Neural cell (in vitro differentiated cells): ENCODE measurements around the gene NDUFA11. TPM values are rescaled to one million over a fixed set of nuclear protein-coding genes. Genes with fewer than 3 reads are reported as not detected.

Experiments
- H2AFZ ChIP-seq: fragments of 200-600, 300-800 bp; sonication (generic), shearing (Covaris generic); 2 replicates; pipeline ENCODE4 v1.6.0; 2014; ENCODE audit warnings: low read depth, mild to moderate bottlenecking, antibody characterized with exemption, low read length, moderate library complexity
- H3F3A ChIP-seq: fragments of 200-600 bp; shearing (Covaris generic); 2 replicates; pipeline ENCODE4 v1.6.1; 2016; ENCODE audit warnings: mild to moderate bottlenecking, moderate library complexity, mixed read lengths, antibody characterized with exemption, low read length; ENCODE audit not compliant: insufficient read depth, poor library complexity, severe bottlenecking
- H3K27ac ChIP-seq: fragments of 200-600, 300-800 bp; sonication (generic), shearing (Covaris generic); 2 replicates; pipeline ENCODE4 v1.5.1; 2014; ENCODE audit warnings: mild to moderate bottlenecking, low read length, moderate library complexity
- H3K27me3 ChIP-seq: fragments of 300-800, 200-600 bp; sonication (generic), shearing (Covaris generic); 2 replicates; pipeline ENCODE4 v1.6.0; 2014; ENCODE audit warnings: mild to moderate bottlenecking, low read depth, low read length, moderate library complexity; ENCODE audit not compliant: insufficient read depth
- H3K36me3 ChIP-seq: fragments of 300-800, 200-600 bp; sonication (generic), shearing (Covaris generic); 2 replicates; pipeline ENCODE4 v1.5.1; 2014; ENCODE audit warnings: mild to moderate bottlenecking, antibody characterized with exemption, low read length, moderate library complexity; ENCODE audit not compliant: insufficient read depth
- H3K4me2 ChIP-seq: fragments of 300-800, 200-600 bp; sonication (generic), shearing (Covaris generic); 2 replicates; pipeline ENCODE4 v1.6.0; 2014; ENCODE audit warnings: mild to moderate bottlenecking, low read length
- H3K4me3 ChIP-seq: fragments of 300-800, 200-600 bp; sonication (generic), shearing (Covaris generic); 2 replicates; pipeline ENCODE4 v1.5.1; 2014; ENCODE audit warnings: mild to moderate bottlenecking, low read length, moderate library complexity
- H3K79me2 ChIP-seq: fragments of 200-600 bp; shearing (Covaris generic); replicated peaks from 2 replicates; pipeline ENCODE4 v1.6.0; 2014; ENCODE audit warnings: mild to moderate bottlenecking, low read length, moderate library complexity; ENCODE audit not compliant: insufficient read depth
- H3K9ac ChIP-seq: fragments of 300-800, 200-600 bp; sonication (generic), shearing (Covaris generic); 2 replicates; pipeline ENCODE4 v1.6.1; 2016; ENCODE audit warnings: mild to moderate bottlenecking, low read length, mixed read lengths
- H3K9me2 ChIP-seq: fragments of 200-600 bp; shearing (Covaris generic); 2 replicates; pipeline ENCODE4 v1.6.1; 2016; ENCODE audit warnings: mild to moderate bottlenecking, low read length, mixed read lengths; ENCODE audit not compliant: insufficient read depth
- H3K9me3 ChIP-seq: fragments of 200-600, 300-800 bp; sonication (generic), shearing (Covaris generic); 2 replicates; pipeline ENCODE4 v1.6.1; 2016; ENCODE audit warnings: mild to moderate bottlenecking, mixed run types, low read length, moderate library complexity, mixed read lengths
- H4K20me1 ChIP-seq: fragments of 200-600 bp; shearing (Covaris generic); 2 replicates; pipeline ENCODE4 v1.6.1; 2016; ENCODE audit warnings: mild to moderate bottlenecking, mixed run types; ENCODE audit not compliant: insufficient read depth
- CTCF ChIP-seq: fragments of 450-650 bp; IDR thresholded peaks from 2 replicates; pipeline ENCODE4 v1.5.1; 2014; ENCODE audit warnings: antibody characterized with exemption, mild to moderate bottlenecking, moderate library complexity; ENCODE audit not compliant: poor library complexity, severe bottlenecking
- EP300 ChIP-seq: fragments of 450-650 bp; conservative IDR thresholded peaks from 2 replicates; pipeline ENCODE4 v1.6.1; 2014; ENCODE audit warnings: antibody characterized with exemption, mild to moderate bottlenecking, moderate library complexity; ENCODE audit not compliant: poor library complexity, severe bottlenecking
- EZH2 ChIP-seq: fragments of 200-600, 300-800 bp; shearing (Covaris generic), sonication (generic); IDR thresholded peaks from 2 replicates; pipeline ENCODE4 v1.6.1; 2014; ENCODE audit warnings: antibody characterized with exemption, low read length, borderline replicate concordance, mild to moderate bottlenecking; ENCODE audit not compliant: insufficient read depth, poor library complexity, severe bottlenecking
- MXI1 ChIP-seq: fragments of 450-650 bp; conservative IDR thresholded peaks from 2 replicates; pipeline ENCODE4 v1.6.1; 2014; ENCODE audit warnings: antibody characterized with exemption, mild to moderate bottlenecking; ENCODE audit not compliant: poor library complexity, severe bottlenecking
- POLR2AphosphoS5 ChIP-seq: IDR thresholded peaks from 2 replicates; pipeline ENCODE4 v1.6.1; 2012
- RAD21 ChIP-seq: fragments of 450-650 bp; conservative IDR thresholded peaks from 2 replicates; pipeline ENCODE4 v1.6.1; 2014; ENCODE audit warnings: antibody characterized with exemption, mild to moderate bottlenecking, moderate library complexity
- REST ChIP-seq: IDR thresholded peaks from 2 replicates; pipeline ENCODE4 v1.6.1; 2012; ENCODE audit warnings: borderline replicate concordance
- SMC3 ChIP-seq: fragments of 450-650 bp; conservative IDR thresholded peaks from 2 replicates; pipeline ENCODE4 v1.6.1; 2014; ENCODE audit warnings: antibody characterized with exemption, mild to moderate bottlenecking, moderate library complexity; ENCODE audit not compliant: poor library complexity
- TAF1 ChIP-seq: IDR thresholded peaks from 2 replicates; pipeline ENCODE4 v1.6.1; 2012; ENCODE audit warnings: low read depth
- polyA plus RNA-seq: library from polyadenylated mRNA; depleted of rRNA; stranded (reverse); fragments of >200 nt; gene quantifications from 2 replicates; pipeline ENCODE4 v1.2.3, GENCODE V29; 2014

The NDUFA11 gene
- polyA plus RNA-seq, 1 donor from 2014 or later: 594 TPM

- no peak overlapping the region for H3K4me3 ChIP-seq
- no peaks in the 10 kb centered on the region for H3K79me2 ChIP-seq
- no peak overlapping the region for H2AFZ ChIP-seq
- TF ChIP-seq TAF1 (no peak), RAD21 (no peak), SMC3 (no peak), EZH2 (no peak)
- H3K9ac ChIP-seq: no peak overlapping the region
- H3K27me3 ChIP-seq: no peaks in the 10 kb centered on the region
- no peaks in the 10 kb centered on the region for H3K9me2 ChIP-seq
- H3F3A ChIP-seq: no peaks in the 10 kb centered on the region
- H3K9me3 ChIP-seq: no peaks in the 10 kb centered on the region
- H3K27ac ChIP-seq: no peak overlapping the region
- H3K4me2 ChIP-seq: no peak overlapping the region
- no peaks in the 10 kb centered on the region for H3K36me3 ChIP-seq
- no peaks in the 10 kb centered on the region for H4K20me1 ChIP-seq
These were observed 22.9 kb downstream of the NDUFA11 start for GRCh38 chr19:5880604-5881078.

GRCh38 chr19:5880196-5880595 lies 23.4 kb downstream of the NDUFA11 start:
- H3K4me2 ChIP-seq: no peak overlapping the region
- TF ChIP-seq SMC3 (no peak), CTCF (no peak)
- no peaks in the 10 kb centered on the region for H3K79me2 ChIP-seq
- no peaks in the 10 kb centered on the region for H3K9me2 ChIP-seq
- H3K9me3 ChIP-seq: no peaks in the 10 kb centered on the region
- H3K27ac ChIP-seq: no peak overlapping the region
- H3K27me3 ChIP-seq: no peaks in the 10 kb centered on the region
- H4K20me1 ChIP-seq: no peaks in the 10 kb centered on the region
- no peaks in the 10 kb centered on the region for H3F3A ChIP-seq
- H2AFZ ChIP-seq: no peak overlapping the region
- H3K9ac ChIP-seq: no peak overlapping the region
- H3K4me3 ChIP-seq: no peak overlapping the region
- no peaks in the 10 kb centered on the region for H3K36me3 ChIP-seq

GRCh38 chr19:5877882-5878281 lies 25.7 kb downstream of the NDUFA11 start:
- Histone ChIP-seq H3K27me3 (no peaks in the 10 kb centered on the region), H3K4me3 (no peak overlapping the region), H3K9me3 (no peaks in the 10 kb centered on the region), H3K36me3 (no peaks in the 10 kb centered on the region), H3F3A (no peaks in the 10 kb centered on the region), H3K9ac (no peak overlapping the region), H3K4me2 (no peak overlapping the region), H4K20me1 (no peaks in the 10 kb centered on the region), H3K27ac (no peak overlapping the region), H2AFZ (no peak overlapping the region), H3K9me2 (no peaks in the 10 kb centered on the region), H3K79me2 (no peaks in the 10 kb centered on the region)
- TF ChIP-seq REST (no peak), SMC3 (no peak), EZH2 (no peak), TAF1 (no peak), RAD21 (no peak), EP300 (no peak), POLR2AphosphoS5 (no peak), MXI1 (no peak), CTCF (no peak)
